Amniotic stem cell (primary cell): ENCODE measurements around the gene MAD1L1.

ENCODE experiments used
- DNase-seq: peaks from one replicate; lab custom pipeline; 2025; lab: John Stamatoyannopoulos, UW

MAD1L1 gene

GRCh38 chr7:2013381-2014311 lies 219.1 kb downstream of the MAD1L1 start:
- no peak for DNase-seq

- no peak for DNase-seq
Measured at GRCh38 chr7:2012981-2013380, 219.8 kb downstream of the MAD1L1 start.

- no peak for DNase-seq
Measured at GRCh38 chr7:2012044-2012900, 220.5 kb downstream of the MAD1L1 start.

GRCh38 chr7:2011266-2012043 lies 221.3 kb downstream of the MAD1L1 start:
- DNase-seq = no peak

- DNase-seq = no peak
Measured at GRCh38 chr7:2010551-2011265, 222.0 kb downstream of the MAD1L1 start.

GRCh38 chr7:2010101-2010500 lies 222.6 kb downstream of the MAD1L1 start:
- no peak for DNase-seq

GRCh38 chr7:2009541-2010001 lies 223.2 kb downstream of the MAD1L1 start:
- no peak for DNase-seq

GRCh38 chr7:2008936-2009540 lies 223.7 kb downstream of the MAD1L1 start:
- no peak for DNase-seq

- no peak for DNase-seq
Measured at GRCh38 chr7:2008101-2008935, 224.4 kb downstream of the MAD1L1 start.

GRCh38 chr7:2007551-2007950 lies 225.2 kb downstream of the MAD1L1 start:
- DNase-seq = no peak

- no peak for DNase-seq
Measured at GRCh38 chr7:2006921-2007381, 225.8 kb downstream of the MAD1L1 start.

GRCh38 chr7:2006231-2006771 lies 226.4 kb downstream of the MAD1L1 start:
- no peak for DNase-seq

- no peak for DNase-seq
Measured at GRCh38 chr7:2005786-2006185, 227.0 kb downstream of the MAD1L1 start.

- DNase-seq = no peak
Measured at GRCh38 chr7:2004841-2005725, 227.7 kb downstream of the MAD1L1 start.

GRCh38 chr7:2003931-2004812 lies 228.6 kb downstream of the MAD1L1 start:
- DNase-seq = no peak

GRCh38 chr7:2003451-2003930 lies 229.3 kb downstream of the MAD1L1 start:
- DNase-seq = no peak
